Superior temporal gyrus (tissue), 1 donor: ENCODE measurements around the gene ZFAND6.

ENCODE experiments used
- DNase-seq: peaks from one replicate; pipeline ENCODE4 v3.0.0-alpha.2; 2016; ENCODE audit errors: extremely low spot score

The ZFAND6 gene

DNA sequence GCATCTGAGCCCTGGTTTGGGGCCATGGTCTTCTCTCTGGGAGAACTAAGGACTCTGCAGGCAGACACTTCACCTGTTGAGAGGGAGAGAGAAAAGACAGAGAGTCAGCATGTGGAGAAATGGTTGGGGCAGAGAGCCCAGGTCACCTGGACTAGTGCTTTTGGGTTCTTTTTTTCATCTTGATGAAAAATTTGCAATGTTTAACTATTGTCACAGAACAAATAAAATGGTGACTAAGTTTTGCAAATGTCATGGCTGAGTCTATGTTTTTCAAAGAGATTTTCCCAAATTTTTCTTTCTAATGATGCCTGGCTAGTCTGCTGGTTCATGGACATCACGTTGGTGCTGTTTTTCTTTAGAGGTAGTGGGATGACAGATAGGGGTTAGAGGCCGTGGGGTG, 111.1 kb downstream of the ZFAND6 start:
- no peak for DNase-seq

DNA sequence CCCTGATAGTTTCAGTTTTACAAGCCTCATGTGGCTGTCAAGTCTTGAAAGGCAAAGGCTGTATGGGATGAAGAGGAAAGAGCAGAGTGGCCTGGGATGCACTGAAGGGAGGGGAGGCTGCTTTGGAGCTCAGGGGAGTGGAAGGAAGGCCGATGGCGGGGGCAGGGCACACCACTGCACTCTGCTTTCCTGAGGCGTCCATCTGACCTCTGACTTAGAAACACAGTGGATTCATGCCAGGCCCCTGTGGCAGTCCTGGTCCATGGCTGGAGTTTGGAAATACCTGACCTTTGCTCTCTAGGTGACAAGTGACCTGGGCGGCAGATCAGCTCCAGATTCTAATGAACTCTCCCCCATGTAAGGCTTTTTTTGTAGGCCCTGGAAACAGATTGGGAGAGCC, 112.3 kb downstream of the ZFAND6 start:
- DNase-seq = no peak

DNA sequence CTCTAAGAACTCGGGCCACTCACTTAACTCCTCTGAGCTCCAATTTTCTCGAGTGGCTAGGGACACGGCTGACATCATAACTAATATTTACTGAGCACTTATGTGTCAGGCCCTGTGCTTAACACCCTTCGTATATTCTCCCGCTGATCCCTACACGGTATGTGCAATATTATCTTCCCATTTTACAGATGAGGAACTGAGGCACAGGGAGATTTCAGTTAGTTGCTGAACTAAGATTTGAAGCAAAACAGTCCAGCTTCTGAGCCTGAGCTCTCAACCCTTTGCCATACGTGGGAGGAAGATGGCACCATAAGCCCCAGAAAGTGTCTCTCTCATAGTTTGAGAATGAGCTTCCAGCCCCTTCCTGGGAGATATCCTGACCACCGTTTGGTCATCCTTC, 112.9 kb downstream of the ZFAND6 start:
- no peak for DNase-seq

DNA sequence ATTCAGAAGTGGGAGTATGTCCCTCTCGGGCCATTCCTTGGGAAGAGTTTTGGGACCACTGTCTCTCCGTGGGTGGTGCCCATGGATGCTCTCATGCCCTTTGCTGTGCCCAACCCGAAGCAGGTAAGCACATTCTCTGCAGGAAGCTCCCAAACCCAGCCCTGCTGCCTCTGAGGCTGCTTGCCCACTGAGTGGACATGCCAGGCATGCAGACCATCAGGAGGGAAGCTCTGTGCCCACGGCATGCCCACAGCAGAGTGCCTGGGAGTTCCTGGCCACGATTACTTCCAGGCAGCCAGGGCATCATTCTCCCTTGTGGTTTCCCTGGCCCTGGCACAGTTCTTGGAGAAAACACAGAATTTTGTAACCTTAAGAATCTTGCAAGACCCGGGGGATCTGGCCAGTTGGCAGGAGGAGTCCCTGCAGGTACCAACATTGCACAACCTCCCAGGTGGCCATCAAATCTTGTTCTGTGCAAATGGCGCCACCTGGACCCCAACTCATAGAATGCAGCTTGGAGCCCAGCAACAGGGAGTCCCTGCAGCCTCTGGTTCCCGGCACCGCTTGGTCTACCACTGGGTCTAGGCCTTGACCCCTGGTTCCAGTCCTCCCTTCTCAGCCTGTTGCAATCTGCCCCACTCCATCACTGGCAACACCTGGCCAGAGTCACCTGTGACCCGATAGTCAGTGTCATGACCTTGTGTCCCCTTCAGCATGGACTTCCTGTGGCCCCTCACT, 113.7 kb downstream of the ZFAND6 start:
- DNase-seq = no peak

DNA sequence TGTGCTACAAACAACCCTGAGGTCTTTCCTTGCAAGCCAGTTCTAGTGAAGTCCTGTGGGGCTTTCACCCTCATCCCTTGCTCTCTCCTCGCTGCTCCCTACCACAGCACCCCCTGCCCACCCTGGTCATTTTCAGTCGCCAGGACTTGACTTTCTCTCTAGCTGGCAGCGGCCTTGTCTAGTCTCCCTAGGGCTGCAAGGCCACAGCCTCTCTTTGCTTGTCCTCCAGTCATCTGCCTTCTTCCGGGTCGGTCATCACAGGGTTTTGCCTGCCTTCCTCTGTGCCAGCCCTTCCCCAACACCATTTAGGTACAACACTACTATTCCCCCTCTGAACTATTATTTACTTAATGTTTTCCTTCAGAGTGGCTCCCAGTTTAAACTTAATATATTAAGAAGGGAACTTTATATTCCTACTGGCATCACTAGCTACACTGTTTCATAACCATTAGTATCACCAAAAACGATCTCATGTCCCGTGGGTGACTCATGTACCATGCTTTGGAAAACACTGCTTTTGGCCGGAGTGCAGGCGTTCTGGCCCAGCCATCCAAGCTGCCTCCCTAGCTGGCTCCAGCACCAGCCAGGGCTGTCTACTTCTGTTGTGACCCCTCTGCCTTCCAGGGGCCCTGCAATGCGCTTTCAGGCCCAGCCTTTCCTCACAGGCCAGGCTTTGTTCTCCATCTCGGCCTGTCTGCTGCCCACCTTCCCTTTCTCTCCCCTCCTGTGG, 114.7 kb downstream of the ZFAND6 start:
- no peak for DNase-seq

DNA sequence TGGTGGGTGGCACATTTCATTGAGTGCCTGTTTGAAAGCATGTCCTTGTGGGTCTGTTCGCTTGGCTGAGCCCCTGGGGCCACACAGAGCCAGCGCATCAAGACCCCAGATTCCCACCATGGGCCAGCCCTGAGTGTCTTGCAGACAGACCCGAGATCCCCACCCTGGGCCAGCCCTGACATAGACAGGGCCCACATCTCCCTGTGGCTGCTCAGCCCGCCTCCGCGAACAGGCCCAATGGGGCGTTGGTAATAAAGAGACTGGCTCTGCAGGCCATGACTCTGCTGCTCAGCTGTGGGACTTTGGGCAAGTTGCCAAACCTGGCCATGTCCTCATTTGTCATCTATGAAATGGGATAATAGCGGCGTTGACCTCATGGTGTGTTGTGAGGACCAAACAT, 116.0 kb downstream of the ZFAND6 start:
- DNase-seq = no peak

DNA sequence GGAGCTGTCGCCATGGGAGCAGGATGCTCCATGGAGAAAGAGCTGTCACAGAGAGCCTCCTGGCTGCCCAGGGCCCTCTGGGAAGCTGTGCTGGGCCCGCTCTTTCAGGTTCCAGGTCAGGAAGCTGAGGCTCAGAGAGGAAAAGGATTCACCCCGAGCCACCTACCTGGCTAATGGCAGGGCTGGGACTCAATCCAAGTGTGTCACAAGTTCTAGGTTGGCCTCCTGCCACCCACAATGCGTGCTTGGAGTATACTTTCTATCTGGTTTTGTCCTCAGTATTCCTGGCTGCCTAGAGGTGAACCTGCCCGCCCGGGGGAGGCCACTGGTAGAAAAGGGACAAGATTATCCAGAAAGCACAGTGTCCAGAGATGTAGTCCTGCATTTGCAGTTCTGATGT, 117.0 kb downstream of the ZFAND6 start:
- no peak for DNase-seq

DNA sequence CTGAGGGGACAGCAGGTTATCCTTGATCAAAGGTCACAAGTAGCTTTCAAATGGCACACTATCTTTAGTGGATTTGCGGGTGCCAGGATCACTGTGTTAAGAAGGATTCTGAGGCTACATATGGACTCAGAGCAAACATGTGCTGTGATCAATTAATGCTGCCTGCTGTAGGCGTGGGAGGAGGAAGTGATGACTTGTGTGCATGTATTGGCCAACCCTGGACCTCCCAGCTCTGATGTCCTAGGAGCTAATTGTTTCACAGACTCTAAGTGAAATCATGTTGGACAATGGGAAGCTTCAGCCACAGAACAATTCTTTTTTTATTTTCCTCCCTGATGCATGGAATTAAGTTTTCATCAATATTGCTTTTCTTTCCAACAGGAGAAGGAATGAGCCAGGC, 117.7 kb downstream of the ZFAND6 start:
- no peak for DNase-seq

DNA sequence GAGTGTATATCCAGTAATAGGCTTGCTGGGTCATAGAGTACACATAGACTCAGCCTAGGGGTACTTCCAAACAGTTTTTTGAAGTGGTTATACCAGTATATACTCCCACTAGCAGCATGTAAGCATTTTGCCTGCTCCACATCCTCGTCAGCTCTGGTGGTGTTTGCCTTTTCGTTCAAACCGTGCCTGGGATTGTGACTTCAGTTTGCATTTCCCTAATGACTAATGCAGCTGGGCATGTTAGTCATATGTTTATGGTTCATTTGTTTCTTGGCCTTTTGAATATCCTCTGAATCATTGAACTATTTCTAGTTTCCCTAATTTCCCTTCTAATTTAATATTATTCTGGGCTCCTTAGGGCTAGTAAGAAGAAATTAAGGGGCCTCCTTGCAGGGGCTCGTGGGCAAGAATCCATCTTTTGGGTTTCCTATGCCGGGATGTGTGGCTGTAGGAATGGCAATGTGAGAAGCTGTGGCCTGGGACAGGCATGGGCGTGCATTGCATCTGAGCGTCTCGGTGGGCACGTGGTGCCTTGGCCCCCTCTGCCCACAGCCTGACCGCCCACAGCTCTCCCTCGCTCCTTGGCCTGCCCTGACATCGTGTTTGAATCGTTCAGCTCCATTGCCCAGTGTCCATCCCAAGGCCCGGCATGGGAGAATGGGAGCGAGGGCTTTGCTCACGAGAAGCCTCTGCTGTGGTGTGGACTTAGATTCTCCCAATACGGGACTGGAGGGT, 119.7 kb downstream of the ZFAND6 start:
- no peak for DNase-seq

DNA sequence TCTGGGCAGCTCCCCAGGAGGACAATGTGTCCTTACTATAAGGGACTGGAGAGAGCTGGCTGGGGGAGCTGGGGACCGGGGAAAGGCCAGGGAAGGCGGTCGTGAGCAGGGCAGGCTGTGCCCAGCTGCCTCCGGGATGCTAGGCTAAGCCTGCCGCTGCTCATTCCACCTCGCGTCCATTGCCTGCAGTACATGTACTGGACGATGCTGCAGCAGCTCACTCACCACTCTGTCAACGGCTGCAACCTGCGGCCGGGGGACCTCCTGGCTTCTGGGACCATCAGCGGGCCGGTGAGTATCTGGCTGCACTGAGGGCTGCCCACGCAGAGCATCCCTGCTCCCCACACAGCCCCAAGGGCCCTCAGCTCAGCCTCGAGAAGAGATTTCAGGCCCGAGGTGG, 120.5 kb downstream of the ZFAND6 start:
- DNase-seq = no peak

DNA sequence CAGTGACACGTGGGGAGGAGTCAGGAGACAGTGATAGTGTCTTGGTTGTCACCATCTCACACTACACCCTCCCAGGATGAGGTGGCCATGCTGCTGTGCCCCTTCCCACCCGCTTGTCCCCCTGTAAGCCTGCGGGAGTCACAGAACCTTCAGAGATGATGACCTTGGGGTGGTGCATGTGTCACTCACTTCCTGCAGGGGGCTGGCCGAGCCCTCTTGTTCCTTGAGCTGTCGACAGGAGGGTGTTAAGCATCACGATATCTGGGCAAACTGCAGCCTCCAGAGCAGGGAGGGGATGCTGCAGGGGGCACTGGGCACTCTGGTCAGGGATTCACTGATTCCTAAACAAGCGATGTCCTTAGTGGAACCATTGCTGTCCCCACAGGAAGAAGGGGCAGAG, 121.0 kb downstream of the ZFAND6 start:
- no peak for DNase-seq

DNA sequence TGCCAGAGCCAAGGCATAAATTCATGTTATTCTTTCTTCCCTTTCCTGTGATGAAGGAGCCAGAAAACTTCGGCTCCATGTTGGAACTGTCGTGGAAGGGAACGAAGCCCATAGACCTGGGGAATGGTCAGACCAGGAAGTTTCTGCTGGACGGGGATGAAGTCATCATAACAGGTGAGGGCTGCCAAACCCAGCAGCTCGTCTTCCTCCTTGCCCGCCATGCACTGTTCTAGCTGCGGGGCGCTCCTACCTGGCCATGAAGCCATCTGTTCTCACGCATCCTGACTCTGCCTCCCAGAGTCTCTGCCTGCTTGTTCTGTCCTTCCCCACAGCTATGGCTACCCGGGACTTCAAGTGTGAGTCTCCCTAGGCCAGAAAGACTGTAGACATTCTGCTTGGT, 121.5 kb downstream of the ZFAND6 start:
- DNase-seq = no peak

DNA sequence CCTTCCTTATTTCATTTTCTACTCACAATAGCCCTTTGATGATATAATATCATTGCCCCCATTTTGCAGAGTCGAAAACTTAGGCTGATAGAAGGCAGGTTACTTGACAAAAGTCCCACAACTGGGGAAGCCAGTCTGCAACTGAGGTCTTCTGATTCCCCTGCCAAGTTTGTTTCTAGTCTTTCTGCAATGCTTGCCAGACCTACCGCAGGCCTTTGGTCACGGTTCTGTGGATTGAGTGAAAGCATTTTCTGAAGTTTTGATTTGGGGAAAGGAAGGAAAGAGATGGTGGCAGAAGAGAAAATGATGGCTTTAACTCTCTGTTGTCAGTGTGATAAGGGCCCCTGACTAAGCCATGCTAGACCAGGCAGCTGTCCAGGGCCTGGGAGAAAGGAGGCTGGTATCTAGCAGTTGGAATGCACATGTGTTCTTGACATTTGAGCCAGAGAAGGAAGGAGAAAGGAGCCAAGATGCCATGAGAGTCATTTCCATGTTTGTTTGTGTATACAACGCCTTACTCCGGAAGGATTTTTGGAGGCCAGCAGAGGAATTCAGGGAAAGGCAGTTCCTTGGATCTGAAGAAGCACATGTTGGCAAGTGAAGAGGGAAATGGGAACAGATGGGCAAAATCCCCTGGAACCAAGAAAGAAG, 123.3 kb downstream of the ZFAND6 start:
- no peak for DNase-seq

DNA sequence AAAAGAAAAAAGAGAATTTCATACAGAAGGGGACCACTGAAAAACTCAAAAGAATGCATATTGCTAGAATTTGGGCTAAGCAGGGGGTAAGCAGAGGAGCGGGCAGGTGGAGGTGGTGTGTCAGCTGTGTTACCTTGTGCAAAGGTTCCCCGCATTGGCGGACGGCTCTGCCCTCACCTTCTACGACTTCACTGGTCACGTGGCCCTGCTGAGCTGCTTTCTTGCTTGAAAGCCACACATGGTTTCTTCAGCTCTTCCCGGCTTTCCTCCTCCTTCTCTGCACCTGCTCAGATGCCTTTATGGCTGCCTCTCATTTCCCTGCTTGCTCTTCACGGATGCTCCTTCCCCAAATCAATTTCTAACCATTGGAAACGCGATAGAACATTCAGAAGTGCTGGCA, 123.8 kb downstream of the ZFAND6 start:
- DNase-seq = no peak

DNA sequence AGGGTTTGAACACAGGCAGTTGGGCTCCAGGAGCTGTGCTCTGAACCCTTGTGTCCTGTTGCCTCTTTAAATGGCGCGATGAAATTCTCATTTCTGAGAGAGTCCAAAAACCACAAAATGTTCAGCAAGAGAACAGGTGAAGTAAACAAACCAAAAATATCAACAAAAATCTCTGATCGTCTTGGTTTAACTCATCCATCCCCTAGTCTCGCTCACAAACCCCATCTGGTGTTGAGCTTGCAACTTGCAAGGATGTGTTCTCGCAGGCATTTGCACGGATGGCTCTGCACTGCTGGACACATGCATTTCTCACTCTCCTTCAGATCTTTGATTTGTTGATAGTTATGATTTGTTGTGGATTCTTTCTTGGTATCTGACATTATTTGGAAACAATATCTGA, 124.4 kb downstream of the ZFAND6 start:
- DNase-seq = peak; percentile 39

DNA sequence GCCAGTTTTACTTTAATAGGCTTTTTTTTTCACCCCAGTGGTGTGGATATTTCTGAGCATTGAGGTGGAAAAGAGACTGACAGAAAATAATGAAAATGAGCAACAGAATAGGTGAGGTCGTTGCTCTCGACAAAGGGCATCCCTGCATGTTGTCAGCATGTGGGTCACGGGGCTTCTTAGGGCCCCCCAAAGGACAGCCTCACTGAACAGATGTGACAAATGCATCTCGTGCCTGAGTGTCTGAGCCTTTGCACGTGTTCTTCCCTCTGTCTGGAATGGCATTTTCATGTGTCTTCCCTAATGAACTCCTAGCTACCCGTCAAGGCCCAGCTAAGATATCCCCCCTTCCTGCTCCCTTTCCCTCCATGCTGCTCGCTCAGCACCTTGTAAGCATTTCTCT, 125.1 kb downstream of the ZFAND6 start:
- no peak for DNase-seq

DNA sequence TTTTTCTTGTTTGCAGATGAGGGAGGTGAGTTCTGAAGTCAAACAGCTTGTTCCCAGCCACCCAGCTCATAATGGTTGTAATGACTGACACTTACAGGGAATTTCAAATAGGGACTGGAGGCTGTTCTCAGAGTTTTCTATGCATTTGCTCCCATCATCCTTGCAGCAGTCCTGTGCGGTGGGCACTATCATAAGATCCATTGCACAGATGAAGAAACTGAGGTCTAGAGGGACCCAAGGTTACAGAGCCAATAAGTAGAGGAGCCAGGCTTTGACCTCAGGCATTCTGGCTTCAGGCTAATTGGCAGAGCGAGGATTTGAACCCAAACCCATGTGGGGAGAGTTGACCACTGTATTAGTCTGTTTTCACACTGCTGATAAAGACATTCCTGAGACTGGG, 125.7 kb downstream of the ZFAND6 start:
- no peak for DNase-seq

DNA sequence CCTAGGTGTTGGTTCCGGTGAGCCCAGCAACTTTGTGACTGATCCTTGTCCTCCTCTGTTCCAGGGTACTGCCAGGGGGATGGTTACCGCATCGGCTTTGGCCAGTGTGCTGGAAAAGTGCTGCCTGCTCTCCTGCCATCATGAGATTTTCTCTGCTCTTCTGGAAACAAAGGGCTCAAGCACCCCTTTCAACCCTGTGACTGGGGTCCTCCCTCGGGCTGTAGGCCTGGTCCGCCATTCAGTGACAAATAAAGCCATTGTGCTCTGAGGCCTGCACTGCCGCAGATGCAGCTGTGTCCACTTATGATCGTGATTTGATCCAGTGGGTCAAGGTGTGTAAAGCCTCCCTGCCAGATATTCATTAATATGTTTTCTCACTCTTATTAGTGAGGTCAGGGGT, 126.6 kb downstream of the ZFAND6 start:
- no peak for DNase-seq

DNA sequence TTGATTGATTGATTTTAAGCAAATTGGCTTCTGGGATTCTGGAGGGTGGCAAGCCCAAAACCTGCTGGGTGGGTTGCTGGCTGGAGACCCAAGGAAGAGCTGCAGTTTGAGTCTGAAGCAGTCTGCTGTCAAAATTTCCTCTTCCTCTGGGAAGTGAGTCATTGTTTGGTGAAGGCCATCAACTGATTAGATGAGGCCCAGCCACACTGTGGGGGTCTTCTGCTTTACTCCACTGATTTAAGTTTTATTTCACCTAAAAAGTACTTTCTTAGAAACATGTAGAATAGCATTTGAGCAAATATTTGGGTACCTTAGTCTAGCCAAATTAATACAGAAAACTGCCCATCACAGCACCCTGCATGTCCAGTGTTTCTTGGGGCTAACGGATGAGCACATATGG, 127.1 kb downstream of the ZFAND6 start:
- no peak for DNase-seq
